ENCODE results near the gene HEXB. TPM values are rescaled to one million over a fixed set of nuclear protein-coding genes. Genes with fewer than 3 reads are reported as not detected.

HEXB gene
- total RNA-seq, 1 experiment from 2014 or later, result 56.3 TPM

GRCh38 chr5:74686962-74687751 is 2.1 kb downstream of the HEXB start:
- H3K18ac ChIP-seq (ENCODE audit: insufficient read length, low read depth, low read length), result no peak overlapping the region
- H4K5ac ChIP-seq (ENCODE audit: insufficient read length, low read depth, low read length), result no peak overlapping the region
- H2BK120ac ChIP-seq (ENCODE audit: low read depth, low read length, poor library complexity, severe bottlenecking), result no peak overlapping the region
- no peak overlapping the region for H3K4me3 Mint-ChIP-seq
- no peak overlapping the region for H3T11ph ChIP-seq (ENCODE audit: low read length)
- H3K4ac ChIP-seq (ENCODE audit: low read depth, low read length), result no peak overlapping the region
- H3K9ac ChIP-seq (ENCODE audit: extremely low read depth, insufficient read length, low read length), result no peak overlapping the region
- no peak overlapping the region for H2BK20ac ChIP-seq (ENCODE audit: low read depth, low read length, poor library complexity, severe bottlenecking)
- H3K56ac ChIP-seq (ENCODE audit: insufficient read length, low read depth, low read length), result no peak overlapping the region
- H3K14ac ChIP-seq (ENCODE audit: insufficient read depth, low read length), result no peak overlapping the region
- H3K4me2 ChIP-seq (ENCODE audit: insufficient read depth, insufficient read length, low read length), result no peak overlapping the region
- WGBS (ENCODE audit: extremely low coverage, insufficient read length, low lambda C conversion rate), result no CpG with 5 or more reads among the region's 5 CpGs
- TF ChIP-seq CTCF (conservative IDR thresholded peaks at IDR 0.05), result no peak
- H3K27me3 ChIP-seq (ENCODE audit: insufficient read depth, low read length), result no peaks in the 10 kb centered on the region
- H3K27ac Mint-ChIP-seq, result no peak overlapping the region
- H3K27ac ChIP-seq (ENCODE audit: insufficient read length, low read depth, low read length), result no peak overlapping the region
- peaks cover 6 to 10% of the 10 kb centered on the region in 2 experiments for H3K4me1 Mint-ChIP-seq
- H4K8ac ChIP-seq (replicated peaks; ENCODE audit: insufficient read length, low read depth, low read length), result no peak overlapping the region
- peaks cover 0 to 16% (median 8%) of the 10 kb centered on the region in 3 experiments; a peak in 4 of 7 replicates for H3K36me3 Mint-ChIP-seq (ENCODE audit: insufficient read depth in 1 of 3, low read depth in 3 of 3)
- peaks cover 4% of the 10 kb centered on the region for H3K27me3 Mint-ChIP-seq (ENCODE audit: low read depth)
- no peaks in the 10 kb centered on the region for H3K9me3 ChIP-seq (ENCODE audit: control insufficient read depth, low read depth, low read length)
- H3K9me3 Mint-ChIP-seq, result no peaks in the 10 kb centered on the region
- H2BK15ac ChIP-seq (ENCODE audit: low read depth, low read length), result no peak overlapping the region
- H3K23ac ChIP-seq (ENCODE audit: insufficient read length, low read depth, low read length), result no peak overlapping the region
- peaks cover 8% of the 10 kb centered on the region for H3K23me2 ChIP-seq (ENCODE audit: insufficient read length, low read depth, low read length, poor library complexity, severe bottlenecking)
- H3K79me1 ChIP-seq (ENCODE audit: insufficient read depth, low read depth, low read length, poor library complexity, severe bottlenecking), result no peaks in the 10 kb centered on the region
- no peak overlapping the region for H2BK5ac ChIP-seq (ENCODE audit: insufficient read length, low read length)
- peaks cover 5% of the 10 kb centered on the region; the same call in 1 of the 2 replicates for H3K4me1 ChIP-seq (ENCODE audit: insufficient read depth, low read length)
- no peak overlapping the region for H2AFZ ChIP-seq (ENCODE audit: low read length)
- H3K79me2 ChIP-seq (ENCODE audit: insufficient read depth, low read length), result no peaks in the 10 kb centered on the region
- no peak overlapping the region for H2AK5ac ChIP-seq (ENCODE audit: insufficient read length, low read length)
- H2BK12ac ChIP-seq (ENCODE audit: insufficient read length, low read depth, low read length), result no peak overlapping the region
- no peak overlapping the region for H4K91ac ChIP-seq (ENCODE audit: insufficient read length, low read depth, low read length)
- DNase-seq, result no peak
- H4K20me1 ChIP-seq (ENCODE audit: control insufficient read depth, insufficient read depth, insufficient read length), result no peaks in the 10 kb centered on the region

All from H9 (cell line).